Neural cell (in vitro differentiated cells): ENCODE data around the gene PLCL1.

Source experiments
- CTCF ChIP-seq: fragments of 450-650 bp; IDR thresholded peaks from 2 replicates; pipeline ENCODE4 v1.5.1; 2014; ENCODE audit warnings: antibody characterized with exemption, mild to moderate bottlenecking, moderate library complexity; ENCODE audit not compliant: poor library complexity, severe bottlenecking
- TAF1 ChIP-seq: IDR thresholded peaks from 2 replicates; pipeline ENCODE4 v1.6.1; 2012; ENCODE audit warnings: low read depth

GRCh38 chr2:197869501-197870111, 65.2 kb downstream of the PLCL1 start:
- no peak for TF ChIP-seq CTCF
- TF ChIP-seq TAF1: no peak
